Astrocyte (in vitro differentiated cells and primary cell): ENCODE measurements around the gene ZNF554. TPM values are rescaled to one million over a fixed set of nuclear protein-coding genes. Genes with fewer than 3 reads are reported as not detected.

Experiments
- DNase-seq: peaks from one replicate; pipeline ENCODE4 v3.0.0-alpha.2; 2010; ENCODE audit warnings: low read depth
- FAIRE-seq: peaks from 2 replicates; lab custom pipeline; 2011; peaks lifted over from hg19 to GRCh38; lab: Jason Lieb, UNC
- H2AFZ ChIP-seq: 2 replicates; pipeline ENCODE4 v1.6.0; 2012; ENCODE audit warnings: low read depth, low read length, inconsistent platforms
- H3K27ac ChIP-seq: 2 replicates; pipeline ENCODE4 v1.5.1; 2011; ENCODE audit warnings: low read depth, low read length, inconsistent platforms
- H3K27me3 ChIP-seq: 2 replicates; pipeline ENCODE4 v1.6.0; 2011; ENCODE audit warnings: low read length, inconsistent platforms; ENCODE audit not compliant: insufficient read depth
- H3K36me3 ChIP-seq: 2 replicates; pipeline ENCODE4 v1.5.1; 2011; ENCODE audit warnings: low read length, inconsistent platforms; ENCODE audit not compliant: insufficient read depth
- H3K4me1 ChIP-seq: 2 replicates; pipeline ENCODE4 v1.5.1; 2011; ENCODE audit warnings: low read length, inconsistent platforms; ENCODE audit not compliant: insufficient read depth
- H3K4me2 ChIP-seq: 2 replicates; pipeline ENCODE4 v1.6.0; 2012; ENCODE audit warnings: low read length, inconsistent platforms
- H3K4me3 ChIP-seq: 2 replicates; pipeline ENCODE4 v1.5.1; 2011; ENCODE audit warnings: low read depth, mild to moderate bottlenecking, low read length, inconsistent platforms; ENCODE audit not compliant: insufficient read depth
- H3K79me2 ChIP-seq: 2 replicates; pipeline ENCODE4 v1.6.0; 2012; ENCODE audit warnings: mild to moderate bottlenecking, low read length, inconsistent platforms; ENCODE audit not compliant: insufficient read depth
- H3K9ac ChIP-seq: 2 replicates; pipeline ENCODE4 v1.6.0; 2012; ENCODE audit warnings: mild to moderate bottlenecking, low read length, inconsistent platforms
- H3K9me3 ChIP-seq: 2 replicates; pipeline ENCODE4 v1.5.1; 2012; ENCODE audit warnings: low read depth, mild to moderate bottlenecking, low read length, inconsistent platforms; ENCODE audit not compliant: insufficient read depth
- H4K20me1 ChIP-seq: 2 replicates; pipeline ENCODE4 v1.6.0; 2012; ENCODE audit warnings: low read length, inconsistent platforms; ENCODE audit not compliant: insufficient read depth
- H3K27ac Mint-ChIP-seq: one replicate; pipeline ENCODE4 v1.8.0; 2021; ENCODE audit warnings: mild to moderate bottlenecking, mixed read lengths; ENCODE audit not compliant: unreplicated experiment
- H3K27me3 Mint-ChIP-seq: one replicate; pipeline ENCODE4 v1.8.0; 2021; ENCODE audit warnings: low read depth, mixed read lengths; ENCODE audit not compliant: unreplicated experiment
- H3K36me3 Mint-ChIP-seq: one replicate; pipeline ENCODE4 v1.8.0; 2021; ENCODE audit warnings: low read depth, mixed read lengths; ENCODE audit not compliant: unreplicated experiment
- H3K4me1 Mint-ChIP-seq: one replicate; pipeline ENCODE4 v1.8.0; 2021; ENCODE audit warnings: low read depth, mixed read lengths; ENCODE audit not compliant: unreplicated experiment
- H3K4me3 Mint-ChIP-seq: one replicate; pipeline ENCODE4 v1.8.0; 2021; ENCODE audit warnings: mild to moderate bottlenecking, moderate library complexity, mixed read lengths; ENCODE audit not compliant: unreplicated experiment
- H3K9me3 Mint-ChIP-seq: one replicate; pipeline ENCODE4 v1.8.0; 2021; ENCODE audit warnings: mild to moderate bottlenecking, mixed read lengths; ENCODE audit not compliant: unreplicated experiment
- EZH2 ChIP-seq: IDR thresholded peaks from 2 replicates; pipeline ENCODE4 v1.6.1; 2012; ENCODE audit warnings: mild to moderate bottlenecking, low read length, inconsistent platforms; ENCODE audit not compliant: insufficient read depth
- total RNA-seq: library from RNA; stranded (reverse); gene quantifications from 2 replicates; pipeline ENCODE4 v1.2.1, GENCODE V29; 2021
- TF ChIP-seq, protein P1 (sequence below): IDR thresholded peaks from 2 replicates; pipeline ENCODE4 v1.5.1; 2011; ENCODE audit warnings: low read depth, mild to moderate bottlenecking, inconsistent platforms, low read length, moderate library complexity; ENCODE audit not compliant: insufficient read depth

Gene ZNF554
- total RNA-seq, 1 donor from 2014 or later, result 3.1 TPM

DNA sequence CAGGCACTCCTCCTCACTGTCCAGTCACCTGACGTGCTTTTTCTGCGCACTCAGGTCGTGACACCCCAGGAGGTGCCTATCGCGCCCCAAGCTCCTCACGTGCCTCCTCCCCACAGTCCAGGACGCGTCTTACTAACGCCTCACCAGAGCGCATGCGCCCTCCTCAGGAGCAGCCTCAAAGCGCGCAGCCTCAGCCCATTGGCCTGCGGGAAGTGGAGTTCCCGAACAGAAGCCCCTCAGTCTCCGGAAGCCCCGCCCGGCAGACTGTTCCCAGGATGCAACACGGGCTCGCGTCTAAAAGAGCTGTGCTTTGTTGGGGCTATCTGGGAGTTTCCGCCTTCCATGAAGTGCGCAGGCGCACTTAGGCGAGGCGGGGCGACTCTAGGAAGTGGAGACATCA, 39.2 kb downstream of the ZNF554 start:
- Mint-ChIP-seq H3K36me3 (peaks cover 36% of the 10 kb centered on the region), H3K4me3 (no peak overlapping the region), H3K27ac (no peak overlapping the region), H3K9me3 (peaks cover 55% of the 10 kb centered on the region), H3K4me1 (no peaks in the 10 kb centered on the region), H3K27me3 (no peaks in the 10 kb centered on the region)
- DNase-seq (no peak), FAIRE-seq (no peak)
- Histone ChIP-seq H3K9me3 (peaks cover 46% of the 10 kb centered on the region), H3K4me2 (no peak overlapping the region), H3K4me3 (no peak overlapping the region), H3K27me3 (no peaks in the 10 kb centered on the region), H2AFZ (no peak overlapping the region), H3K79me2 (no peaks in the 10 kb centered on the region), H3K9ac (no peak overlapping the region), H3K36me3 (peaks cover 6% of the 10 kb centered on the region), H4K20me1 (no peaks in the 10 kb centered on the region), H3K27ac (no peak overlapping the region), H3K4me1 (no peaks in the 10 kb centered on the region)
- TF ChIP-seq EZH2, result no peak
- TF ChIP-seq, protein P1, sequence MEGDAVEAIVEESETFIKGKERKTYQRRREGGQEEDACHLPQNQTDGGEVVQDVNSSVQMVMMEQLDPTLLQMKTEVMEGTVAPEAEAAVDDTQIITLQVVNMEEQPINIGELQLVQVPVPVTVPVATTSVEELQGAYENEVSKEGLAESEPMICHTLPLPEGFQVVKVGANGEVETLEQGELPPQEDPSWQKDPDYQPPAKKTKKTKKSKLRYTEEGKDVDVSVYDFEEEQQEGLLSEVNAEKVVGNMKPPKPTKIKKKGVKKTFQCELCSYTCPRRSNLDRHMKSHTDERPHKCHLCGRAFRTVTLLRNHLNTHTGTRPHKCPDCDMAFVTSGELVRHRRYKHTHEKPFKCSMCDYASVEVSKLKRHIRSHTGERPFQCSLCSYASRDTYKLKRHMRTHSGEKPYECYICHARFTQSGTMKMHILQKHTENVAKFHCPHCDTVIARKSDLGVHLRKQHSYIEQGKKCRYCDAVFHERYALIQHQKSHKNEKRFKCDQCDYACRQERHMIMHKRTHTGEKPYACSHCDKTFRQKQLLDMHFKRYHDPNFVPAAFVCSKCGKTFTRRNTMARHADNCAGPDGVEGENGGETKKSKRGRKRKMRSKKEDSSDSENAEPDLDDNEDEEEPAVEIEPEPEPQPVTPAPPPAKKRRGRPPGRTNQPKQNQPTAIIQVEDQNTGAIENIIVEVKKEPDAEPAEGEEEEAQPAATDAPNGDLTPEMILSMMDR, result no peak

DNA sequence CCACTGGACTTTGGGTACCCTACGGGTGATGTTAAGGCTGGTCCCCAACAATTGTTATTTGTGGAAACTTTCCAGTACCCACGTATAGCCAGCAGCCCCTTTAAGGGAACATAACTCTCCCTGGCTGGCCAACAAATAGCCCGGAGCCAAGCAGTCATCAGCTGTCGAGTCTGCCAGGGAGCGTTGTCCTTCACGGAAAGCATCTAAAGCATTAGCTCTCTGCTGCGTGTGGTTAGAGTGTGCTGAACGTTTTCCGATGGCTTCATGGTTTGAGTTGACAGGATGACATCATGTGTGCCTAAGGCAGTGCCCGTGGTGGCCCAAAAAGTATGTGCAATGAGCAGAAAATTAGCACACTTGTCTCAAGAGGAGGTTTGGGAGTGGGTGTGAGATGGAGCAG, 44.1 kb downstream of the ZNF554 start:
- no peak overlapping the region for H3K9ac ChIP-seq
- no peak overlapping the region for H3K27ac Mint-ChIP-seq
- H3K79me2 ChIP-seq, result no peaks in the 10 kb centered on the region
- H3K4me2 ChIP-seq, result no peak overlapping the region
- H3K4me1 ChIP-seq, result no peaks in the 10 kb centered on the region
- H3K4me3 Mint-ChIP-seq, result no peak overlapping the region
- TF ChIP-seq EZH2, result no peak
- TF ChIP-seq, protein P1, result no peak
- H3K4me1 Mint-ChIP-seq, result no peaks in the 10 kb centered on the region
- H3K27me3 Mint-ChIP-seq, result peaks cover 5% of the 10 kb centered on the region
- no peak overlapping the region for H2AFZ ChIP-seq
- FAIRE-seq (no peak), DNase-seq (no peak)
- H3K4me3 ChIP-seq, result no peak overlapping the region
- H3K9me3 ChIP-seq, result peaks cover 10% of the 10 kb centered on the region
- no peaks in the 10 kb centered on the region for H3K27me3 ChIP-seq
- H3K36me3 ChIP-seq, result no peaks in the 10 kb centered on the region
- H4K20me1 ChIP-seq, result no peaks in the 10 kb centered on the region
- H3K36me3 Mint-ChIP-seq, result peaks cover 2% of the 10 kb centered on the region
- peaks cover 32% of the 10 kb centered on the region for H3K9me3 Mint-ChIP-seq
- H3K27ac ChIP-seq, result no peak overlapping the region

- H3K27me3 Mint-ChIP-seq, result peaks cover 5% of the 10 kb centered on the region
- no peak overlapping the region for H3K4me3 ChIP-seq
- H4K20me1 ChIP-seq, result no peaks in the 10 kb centered on the region
- no peak overlapping the region for H3K4me2 ChIP-seq
- FAIRE-seq (no peak), DNase-seq (no peak)
- no peaks in the 10 kb centered on the region for H3K27me3 ChIP-seq
- H3K4me1 Mint-ChIP-seq, result no peaks in the 10 kb centered on the region
- H3K36me3 Mint-ChIP-seq, result no peaks in the 10 kb centered on the region
- peaks cover 29% of the 10 kb centered on the region for H3K9me3 Mint-ChIP-seq
- H3K27ac ChIP-seq, result no peak overlapping the region
- no peak for TF ChIP-seq EZH2
- TF ChIP-seq, protein P1, result no peak
- no peak overlapping the region for H3K4me3 Mint-ChIP-seq
- peaks cover 3% of the 10 kb centered on the region for H3K9me3 ChIP-seq
- H3K27ac Mint-ChIP-seq, result no peak overlapping the region
- no peaks in the 10 kb centered on the region for H3K79me2 ChIP-seq
- H3K36me3 ChIP-seq, result no peaks in the 10 kb centered on the region
- H2AFZ ChIP-seq, result no peak overlapping the region
- H3K9ac ChIP-seq, result no peak overlapping the region
- no peaks in the 10 kb centered on the region for H3K4me1 ChIP-seq
Measured at GRCh38 chr19:2865334-2866100, 45.8 kb downstream of the ZNF554 start.
